Medulla oblongata (tissue), 1 donor: ENCODE data around the gene ZNF649.
A peak's percentile ranks its signal among the peaks of the same experiment; 100 is the strongest.

Experiments
- DNase-seq: peaks from one replicate; pipeline ENCODE4 v3.0.0-alpha.2; 2015; ENCODE audit errors: extremely low spot score

Gene ZNF649

DNA sequence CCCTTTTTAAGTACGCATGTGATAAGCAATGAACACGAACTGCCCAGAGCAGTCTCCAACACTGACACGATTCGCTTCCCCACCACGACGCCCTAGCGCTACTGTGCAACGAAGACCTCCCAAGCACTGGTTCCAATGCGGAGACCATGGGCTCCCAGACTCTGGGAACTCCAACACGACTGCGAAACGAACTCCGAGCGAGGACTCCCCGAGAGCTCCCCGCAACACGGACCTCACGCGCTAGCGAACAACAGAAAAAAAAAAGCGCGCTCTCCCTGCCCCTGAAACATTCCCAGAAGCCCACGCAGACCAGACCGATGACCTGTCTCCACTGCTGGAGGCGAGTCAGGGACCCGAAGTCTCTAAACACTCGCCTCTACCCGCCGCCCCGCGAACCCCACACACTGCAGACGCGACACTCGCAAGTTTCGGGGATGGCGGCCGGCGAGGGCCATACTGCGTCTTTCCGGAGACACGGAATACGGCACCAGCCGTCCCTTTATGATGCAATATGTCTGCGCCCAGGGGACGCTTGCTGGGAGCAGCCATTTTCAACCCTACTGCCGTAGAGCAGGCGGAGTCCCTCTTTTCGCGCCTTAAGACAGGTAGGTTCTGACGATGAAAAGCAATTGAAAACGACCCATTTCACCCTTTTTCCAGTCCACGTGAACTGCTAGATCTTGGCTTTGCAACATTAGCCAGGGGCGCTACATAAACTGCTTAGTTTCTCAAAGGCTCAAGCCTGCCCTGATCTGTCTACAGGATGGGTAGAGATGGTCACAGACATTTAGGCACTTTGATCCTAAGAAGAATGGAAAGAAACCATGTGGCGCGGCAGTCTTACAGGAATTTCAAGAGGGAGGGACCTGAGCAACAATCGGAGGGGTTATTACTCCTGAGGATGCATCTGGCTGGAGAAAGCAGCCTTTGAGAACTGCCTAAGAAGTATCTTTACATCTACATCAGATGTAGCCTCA lies 17.0 kb downstream of the ZNF649 start, which contains the start of gene ZNF577:
ZNF577 (minus strand) TSS at position 430 of the 977 bp plus-strand sequence. CDS start 7,569 bp downstream, outside the sequence.
- peak; percentile 85 for DNase-seq

DNA sequence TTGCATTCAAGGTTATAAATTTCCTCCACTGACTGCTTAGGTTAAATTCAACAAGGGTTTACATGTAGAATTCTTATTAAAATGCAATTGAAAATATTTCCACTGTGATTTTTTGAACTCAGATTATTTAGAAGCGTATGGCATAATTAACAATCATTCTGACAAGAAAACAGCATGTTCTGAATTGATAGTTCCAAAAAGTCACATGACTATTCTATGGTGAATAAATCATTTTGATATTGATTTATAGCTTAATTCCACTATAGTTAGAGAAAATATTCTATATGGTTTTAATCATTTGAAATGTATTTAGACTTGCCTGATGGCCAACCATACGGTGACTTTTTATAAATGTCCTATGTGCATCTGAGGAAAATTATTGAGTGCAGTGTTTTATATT lies 20.1 kb downstream of the ZNF649 start:
- no peak for DNase-seq

DNA sequence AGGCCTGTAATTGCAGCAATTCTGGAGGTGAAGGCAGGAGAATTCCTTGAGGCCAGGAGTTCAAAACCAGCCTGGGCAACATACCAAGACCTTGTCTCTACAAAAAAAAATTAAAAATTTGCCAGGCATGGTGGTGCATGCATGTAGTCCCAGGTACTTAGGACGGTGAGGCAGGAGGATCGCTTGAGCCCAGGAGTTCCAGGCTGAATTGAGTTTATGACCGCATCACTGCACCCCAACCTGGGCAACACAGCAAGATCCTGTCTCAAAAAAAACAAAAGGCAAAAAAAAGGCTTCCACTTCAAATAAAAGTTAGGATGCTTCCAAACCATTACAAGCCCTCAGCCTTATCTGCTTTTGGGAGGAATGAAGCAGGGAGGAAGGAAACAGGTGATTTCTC lies 22.3 kb downstream of the ZNF649 start:
- DNase-seq, result no peak

DNA sequence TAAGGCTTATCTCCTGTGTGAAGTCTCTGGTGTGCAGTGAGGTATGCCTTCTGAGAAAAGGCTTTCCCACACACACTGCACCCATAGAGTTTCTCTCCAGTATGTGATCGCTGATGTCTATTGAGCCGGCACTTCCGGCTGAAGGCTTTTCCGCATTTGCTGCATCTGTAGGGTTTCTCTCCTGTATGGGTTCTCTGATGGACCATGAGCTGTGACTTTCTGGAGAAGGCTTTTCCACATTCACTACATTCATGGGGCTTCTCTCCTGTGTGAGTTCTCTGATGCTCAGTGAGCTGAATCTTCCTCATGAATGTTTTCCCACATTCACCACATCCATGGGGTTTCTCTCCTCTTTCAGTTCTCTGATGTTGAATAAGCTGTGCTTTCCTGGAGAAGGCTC lies 31.7 kb downstream of the ZNF649 start:
- DNase-seq, result no peak

DNA sequence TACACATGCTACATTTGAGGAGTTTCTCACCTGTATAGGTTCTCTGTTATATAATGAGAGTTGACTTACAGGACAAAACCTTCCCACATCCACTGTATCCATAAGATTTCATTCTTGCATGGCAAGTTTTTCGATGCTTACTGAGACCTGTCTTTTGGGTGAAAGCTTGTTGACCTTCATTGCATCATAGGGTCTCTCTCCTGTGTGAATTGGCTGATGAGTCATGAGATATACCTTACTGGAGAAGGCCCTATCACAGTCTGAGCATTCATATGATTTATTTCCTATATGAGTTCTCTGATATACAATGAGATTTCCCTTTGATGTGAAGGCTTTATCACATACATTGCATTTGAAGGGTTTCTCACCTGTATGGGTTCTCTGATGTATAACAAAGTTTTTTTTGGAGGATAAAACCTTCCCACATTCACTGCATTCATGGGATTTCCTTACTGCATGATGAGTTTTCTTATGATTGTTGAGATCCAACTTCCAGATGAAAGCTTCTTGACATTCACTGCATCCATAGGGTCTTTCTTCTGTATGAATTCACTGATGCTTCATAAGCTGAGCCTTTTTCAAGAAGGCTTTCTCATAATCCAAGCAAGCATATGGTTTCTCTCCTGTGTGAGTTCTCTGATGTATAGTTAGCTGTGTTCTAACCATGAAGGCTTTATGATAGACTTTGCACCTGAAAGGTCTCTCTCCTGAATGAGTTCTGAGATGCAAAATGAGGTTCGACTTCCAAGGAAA lies 42.8 kb downstream of the ZNF649 start:
- no peak for DNase-seq
